ENCODE data around the gene KCNIP4. TPM values are rescaled to one million over a fixed set of nuclear protein-coding genes. Genes with fewer than 3 reads are reported as not detected.

Gene KCNIP4
- total RNA-seq, 1 donor from 2014 or later = 0.39 TPM

DNA sequence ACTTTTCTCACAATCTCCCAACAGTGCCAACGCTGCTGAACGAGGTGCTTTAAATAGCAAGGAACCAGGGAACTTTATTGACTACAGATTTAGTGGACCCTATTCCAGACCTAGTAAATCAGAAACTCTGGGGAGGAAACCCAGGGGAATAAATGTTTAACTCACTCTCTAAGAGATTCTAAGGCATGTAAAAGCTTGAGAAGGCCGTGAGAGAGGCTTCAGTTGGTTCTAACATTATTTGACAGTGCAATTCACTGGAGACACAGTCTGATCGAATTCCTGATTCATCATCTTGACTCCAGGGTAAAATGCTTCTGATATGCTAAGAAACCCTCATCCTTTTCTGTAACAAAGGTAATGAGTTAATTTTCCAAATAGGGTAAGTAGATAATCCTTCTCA is 494.4 kb downstream of the KCNIP4 start:
- Histone ChIP-seq H3K4me1 (no peaks in the 10 kb centered on the region), H4K20me1 (ENCODE audit: low read depth) (no peaks in the 10 kb centered on the region), H3K9me3 (ENCODE audit: low read depth) (no peaks in the 10 kb centered on the region), H3K9ac (no peak overlapping the region), H2AFZ (replicated peaks) (no peak overlapping the region), H3K27ac (no peak overlapping the region), H3K4me2 (no peak overlapping the region), H3K79me2 (ENCODE audit: low read depth) (no peaks in the 10 kb centered on the region), H3K36me3 (no peaks in the 10 kb centered on the region), H3K4me3 (no peak overlapping the region), H3K27me3 (no peaks in the 10 kb centered on the region), H3F3A (ENCODE audit: low read depth) (no peaks in the 10 kb centered on the region)
- H3K36me3 Mint-ChIP-seq = no peaks in the 10 kb centered on the region
- H3K9me3 Mint-ChIP-seq = no peaks in the 10 kb centered on the region
- H3K27ac Mint-ChIP-seq = no peak overlapping the region
- no peak overlapping the region for H3K4me3 Mint-ChIP-seq
- TF ChIP-seq EZH2phosphoT487 (IDR thresholded peaks at IDR 0.05) (no peak), EZH2 (IDR thresholded peaks at IDR 0.05) (no peak)
- TF ChIP-seq, protein P1, sequence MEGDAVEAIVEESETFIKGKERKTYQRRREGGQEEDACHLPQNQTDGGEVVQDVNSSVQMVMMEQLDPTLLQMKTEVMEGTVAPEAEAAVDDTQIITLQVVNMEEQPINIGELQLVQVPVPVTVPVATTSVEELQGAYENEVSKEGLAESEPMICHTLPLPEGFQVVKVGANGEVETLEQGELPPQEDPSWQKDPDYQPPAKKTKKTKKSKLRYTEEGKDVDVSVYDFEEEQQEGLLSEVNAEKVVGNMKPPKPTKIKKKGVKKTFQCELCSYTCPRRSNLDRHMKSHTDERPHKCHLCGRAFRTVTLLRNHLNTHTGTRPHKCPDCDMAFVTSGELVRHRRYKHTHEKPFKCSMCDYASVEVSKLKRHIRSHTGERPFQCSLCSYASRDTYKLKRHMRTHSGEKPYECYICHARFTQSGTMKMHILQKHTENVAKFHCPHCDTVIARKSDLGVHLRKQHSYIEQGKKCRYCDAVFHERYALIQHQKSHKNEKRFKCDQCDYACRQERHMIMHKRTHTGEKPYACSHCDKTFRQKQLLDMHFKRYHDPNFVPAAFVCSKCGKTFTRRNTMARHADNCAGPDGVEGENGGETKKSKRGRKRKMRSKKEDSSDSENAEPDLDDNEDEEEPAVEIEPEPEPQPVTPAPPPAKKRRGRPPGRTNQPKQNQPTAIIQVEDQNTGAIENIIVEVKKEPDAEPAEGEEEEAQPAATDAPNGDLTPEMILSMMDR (IDR thresholded peaks at IDR 0.05) = no peak
- DNase-seq (ENCODE audit: low spot score) = no peak
- H3K4me1 Mint-ChIP-seq = no peaks in the 10 kb centered on the region
- H3K27me3 Mint-ChIP-seq (ENCODE audit: insufficient read depth, low read depth) = no peaks in the 10 kb centered on the region

DNA sequence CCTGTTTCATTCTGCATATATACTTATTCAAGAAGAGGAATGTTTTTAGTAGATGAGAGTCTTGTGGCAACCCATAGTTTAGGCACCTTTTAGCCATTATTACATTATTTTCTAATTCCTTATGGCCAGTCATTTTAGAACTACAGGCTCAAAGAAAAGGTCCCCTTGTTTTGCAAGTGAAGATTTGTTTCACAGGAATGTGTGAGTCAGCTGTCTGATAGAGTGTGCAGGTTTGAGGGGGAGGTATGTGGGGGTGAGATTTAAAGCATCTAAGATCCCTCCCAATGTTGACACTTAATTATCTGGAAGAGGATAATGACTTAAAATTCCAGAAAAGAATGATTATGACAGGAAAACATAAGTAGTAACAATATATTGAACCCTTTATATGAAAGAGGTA is 495.6 kb downstream of the KCNIP4 start:
- no peak overlapping the region for H3K4me2 ChIP-seq
- H3K9me3 ChIP-seq (ENCODE audit: low read depth) = no peaks in the 10 kb centered on the region
- no peaks in the 10 kb centered on the region for H3F3A ChIP-seq (ENCODE audit: low read depth)
- no peak overlapping the region for H3K27ac Mint-ChIP-seq
- TF ChIP-seq EZH2 (IDR thresholded peaks at IDR 0.05) (no peak), EZH2phosphoT487 (IDR thresholded peaks at IDR 0.05) (no peak)
- TF ChIP-seq, protein P1 (IDR thresholded peaks at IDR 0.05) = no peak
- H3K27me3 Mint-ChIP-seq (ENCODE audit: insufficient read depth, low read depth) = no peaks in the 10 kb centered on the region
- H3K9ac ChIP-seq = no peak overlapping the region
- no peaks in the 10 kb centered on the region for H4K20me1 ChIP-seq (ENCODE audit: low read depth)
- H3K4me3 ChIP-seq = no peak overlapping the region
- no peaks in the 10 kb centered on the region for H3K4me1 Mint-ChIP-seq
- no peak overlapping the region for H3K27ac ChIP-seq
- H2AFZ ChIP-seq (replicated peaks) = no peak overlapping the region
- no peaks in the 10 kb centered on the region for H3K36me3 Mint-ChIP-seq
- no peaks in the 10 kb centered on the region for H3K4me1 ChIP-seq
- no peaks in the 10 kb centered on the region for H3K27me3 ChIP-seq
- no peaks in the 10 kb centered on the region for H3K36me3 ChIP-seq
- no peak overlapping the region for H3K4me3 Mint-ChIP-seq
- no peaks in the 10 kb centered on the region for H3K9me3 Mint-ChIP-seq
- no peak for DNase-seq (ENCODE audit: low spot score)
- H3K79me2 ChIP-seq (ENCODE audit: low read depth) = no peaks in the 10 kb centered on the region

DNA sequence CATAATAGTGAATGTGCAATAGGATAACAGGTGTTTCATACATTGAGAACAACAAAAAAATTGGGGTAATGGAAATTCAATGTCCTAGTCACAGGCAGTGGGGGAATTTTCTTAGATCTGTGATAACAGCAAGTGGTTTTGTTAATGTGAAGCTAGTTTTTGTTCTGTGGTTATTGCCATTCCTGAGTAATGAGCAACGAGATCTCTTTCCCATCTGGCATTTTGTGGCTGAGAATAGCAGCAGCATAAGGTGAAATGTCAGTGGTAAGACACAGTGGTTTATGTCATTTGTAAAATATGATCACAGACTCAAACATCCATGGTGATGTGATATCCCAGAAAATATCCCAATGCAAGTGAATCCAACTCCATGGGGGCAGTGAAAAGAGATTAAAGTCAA is 497.5 kb downstream of the KCNIP4 start:
- Histone ChIP-seq H3K9ac (no peak overlapping the region), H3K27ac (no peak overlapping the region), H3K27me3 (no peaks in the 10 kb centered on the region), H4K20me1 (ENCODE audit: low read depth) (no peaks in the 10 kb centered on the region), H3K4me1 (no peaks in the 10 kb centered on the region), H3K36me3 (no peaks in the 10 kb centered on the region), H2AFZ (replicated peaks) (no peak overlapping the region), H3K9me3 (ENCODE audit: low read depth) (no peaks in the 10 kb centered on the region), H3K79me2 (ENCODE audit: low read depth) (no peaks in the 10 kb centered on the region), H3K4me3 (no peak overlapping the region), H3F3A (ENCODE audit: low read depth) (no peaks in the 10 kb centered on the region), H3K4me2 (no peak overlapping the region)
- Mint-ChIP-seq H3K4me1 (no peaks in the 10 kb centered on the region), H3K27me3 (ENCODE audit: insufficient read depth, low read depth) (no peaks in the 10 kb centered on the region), H3K9me3 (no peaks in the 10 kb centered on the region), H3K4me3 (no peak overlapping the region), H3K27ac (no peak overlapping the region), H3K36me3 (no peaks in the 10 kb centered on the region)
- TF ChIP-seq EZH2 (IDR thresholded peaks at IDR 0.05) (no peak), EZH2phosphoT487 (IDR thresholded peaks at IDR 0.05) (no peak)
- TF ChIP-seq, protein P1 (IDR thresholded peaks at IDR 0.05) = no peak
- no peak for DNase-seq (ENCODE audit: low spot score)
